Mammary epithelial cell (primary cell): Measurements from ENCODE around the gene S100A3.
"Not testable (repeated sequence)": the region's sequence is repeated elsewhere in the genome, so short reads cannot be mapped to it uniquely, and the experiment has no call there.

Source experiments
- EZH2 ChIP-seq: IDR thresholded peaks from 2 replicates; pipeline ENCODE4 v1.6.1; 2012; ENCODE audit warnings: low read length, inconsistent platforms, borderline replicate concordance
- TF ChIP-seq, protein P1 (sequence below), 2 donors: IDR thresholded peaks in 1 of 2; conservative IDR thresholded peaks in 1 of 2; 2 replicates each; pipeline ENCODE4 v1.5.1; 2011 to 2012; ENCODE audit warnings: inconsistent platforms in 2 of 2, low read length in 2 of 2, mild to moderate bottlenecking in 2 of 2, control low read depth in 1 of 2, low read depth in 1 of 2; ENCODE audit not compliant: insufficient read depth in 1 of 2; ENCODE audit errors: extremely low read depth in 1 of 2

DNA sequence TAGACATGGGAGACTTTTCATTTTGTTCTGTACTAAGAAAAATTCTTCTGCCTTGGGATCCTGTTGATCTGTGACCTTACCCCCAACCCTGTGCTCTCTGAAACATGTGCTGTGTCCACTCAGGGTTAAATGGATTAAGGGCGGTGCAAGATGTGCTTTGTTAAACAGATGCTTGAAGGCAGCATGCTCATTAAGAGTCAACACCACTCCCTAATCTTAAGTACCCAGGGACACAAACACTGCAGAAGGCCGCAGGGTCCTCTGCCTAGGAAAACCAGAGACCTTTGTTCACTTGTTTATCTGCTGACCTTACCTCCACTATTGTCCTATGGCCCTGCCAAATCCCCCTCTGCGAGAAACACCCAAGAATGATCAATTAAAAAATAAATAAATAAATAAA, 34.5 kb upstream of the S100A3 start:
- TF ChIP-seq, protein P1, sequence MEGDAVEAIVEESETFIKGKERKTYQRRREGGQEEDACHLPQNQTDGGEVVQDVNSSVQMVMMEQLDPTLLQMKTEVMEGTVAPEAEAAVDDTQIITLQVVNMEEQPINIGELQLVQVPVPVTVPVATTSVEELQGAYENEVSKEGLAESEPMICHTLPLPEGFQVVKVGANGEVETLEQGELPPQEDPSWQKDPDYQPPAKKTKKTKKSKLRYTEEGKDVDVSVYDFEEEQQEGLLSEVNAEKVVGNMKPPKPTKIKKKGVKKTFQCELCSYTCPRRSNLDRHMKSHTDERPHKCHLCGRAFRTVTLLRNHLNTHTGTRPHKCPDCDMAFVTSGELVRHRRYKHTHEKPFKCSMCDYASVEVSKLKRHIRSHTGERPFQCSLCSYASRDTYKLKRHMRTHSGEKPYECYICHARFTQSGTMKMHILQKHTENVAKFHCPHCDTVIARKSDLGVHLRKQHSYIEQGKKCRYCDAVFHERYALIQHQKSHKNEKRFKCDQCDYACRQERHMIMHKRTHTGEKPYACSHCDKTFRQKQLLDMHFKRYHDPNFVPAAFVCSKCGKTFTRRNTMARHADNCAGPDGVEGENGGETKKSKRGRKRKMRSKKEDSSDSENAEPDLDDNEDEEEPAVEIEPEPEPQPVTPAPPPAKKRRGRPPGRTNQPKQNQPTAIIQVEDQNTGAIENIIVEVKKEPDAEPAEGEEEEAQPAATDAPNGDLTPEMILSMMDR (conservative IDR thresholded peaks at IDR 0.05 in 1 of 2, IDR thresholded peaks at IDR 0.05 in 1 of 2; ENCODE audit: extremely low read depth in 1 of 2, insufficient read depth in 1 of 2, low read depth in 1 of 2, low read length in 2 of 2), result not testable (repeated sequence)
- not testable (repeated sequence) for TF ChIP-seq EZH2
